Endometrial microvascular endothelial cells (primary cell): ENCODE results near the gene IQCM. TPM values are rescaled to one million over a fixed set of nuclear protein-coding genes. Genes with fewer than 3 reads are reported as not detected.

ENCODE experiments used
- in situ Hi-C: cut with HindIII; loops from 2 replicates; pipeline ENCODE4 v1.10.0; 2017; ENCODE audit warnings: low sequenced_read_pairs, low pct_unique_long_range_greater_than_20kb; ENCODE audit errors: inconsistent ontology term
- total RNA-seq: library from RNA; depleted of rRNA; stranded (reverse); fragments of >200 nt; gene quantifications from one replicate; pipeline ENCODE4 v1.2.3, GENCODE V29; 2015; ENCODE audit errors: inconsistent ontology term

Gene IQCM
- total RNA-seq, 1 donor from 2014 or later = not detected

GRCh38 chr4:149785696-149786431 is 29.8 kb downstream of the IQCM start:
- in situ Hi-C loops = no loop called here

GRCh38 chr4:149784018-149784417 is 31.6 kb downstream of the IQCM start:
- in situ Hi-C loops = no loop called here

GRCh38 chr4:149781150-149781549 is 34.5 kb downstream of the IQCM start:
- in situ Hi-C loops = no loop called here

GRCh38 chr4:149768477-149768876 is 47.2 kb downstream of the IQCM start:
- in situ Hi-C loops = no loop called here

GRCh38 chr4:149766135-149766534 is 49.5 kb downstream of the IQCM start:
- in situ Hi-C loops = no loop called here

GRCh38 chr4:149765630-149766029 is 50.0 kb downstream of the IQCM start:
- in situ Hi-C loops = no loop called here

- in situ Hi-C loops = no loop called here
Observed at GRCh38 chr4:149755969-149756368, 59.7 kb downstream of the IQCM start.

- in situ Hi-C loops = no loop called here
Observed at GRCh38 chr4:149754526-149754925, 61.1 kb downstream of the IQCM start.

- in situ Hi-C loops = no loop called here
Observed at GRCh38 chr4:149752729-149753128, 62.9 kb downstream of the IQCM start.

GRCh38 chr4:149751174-149751573 is 64.5 kb downstream of the IQCM start:
- in situ Hi-C loops = no loop called here

GRCh38 chr4:149749784-149750183 is 65.9 kb downstream of the IQCM start:
- in situ Hi-C loops = no loop called here

- in situ Hi-C loops = no loop called here
Observed at GRCh38 chr4:149747646-149748045, 68.0 kb downstream of the IQCM start.

GRCh38 chr4:149746276-149746675 is 69.4 kb downstream of the IQCM start:
- in situ Hi-C loops = no loop called here

- in situ Hi-C loops = no loop called here
Observed at GRCh38 chr4:149741186-149741831, 74.3 kb downstream of the IQCM start.

GRCh38 chr4:149738156-149738555 is 77.5 kb downstream of the IQCM start:
- in situ Hi-C loops = no loop called here

GRCh38 chr4:149735796-149736195 is 79.8 kb downstream of the IQCM start:
- in situ Hi-C loops = no loop called here

GRCh38 chr4:149728444-149728843 is 87.2 kb downstream of the IQCM start:
- in situ Hi-C loops = no loop called here

- in situ Hi-C loops = no loop called here
Observed at GRCh38 chr4:149727663-149728062, 88.0 kb downstream of the IQCM start.

GRCh38 chr4:149723065-149723464 is 92.6 kb downstream of the IQCM start:
- in situ Hi-C loops = no loop called here

GRCh38 chr4:149719806-149720205 is 95.8 kb downstream of the IQCM start:
- in situ Hi-C loops = no loop called here

GRCh38 chr4:149719357-149719756 is 96.3 kb downstream of the IQCM start:
- in situ Hi-C loops = no loop called here
